ENCODE measurements around the gene CNTFR. TPM values are rescaled to one million over a fixed set of nuclear protein-coding genes. Genes with fewer than 3 reads are reported as not detected.

CNTFR gene
- total RNA-seq, 1 experiment from 2014 or later = not detected

DNA sequence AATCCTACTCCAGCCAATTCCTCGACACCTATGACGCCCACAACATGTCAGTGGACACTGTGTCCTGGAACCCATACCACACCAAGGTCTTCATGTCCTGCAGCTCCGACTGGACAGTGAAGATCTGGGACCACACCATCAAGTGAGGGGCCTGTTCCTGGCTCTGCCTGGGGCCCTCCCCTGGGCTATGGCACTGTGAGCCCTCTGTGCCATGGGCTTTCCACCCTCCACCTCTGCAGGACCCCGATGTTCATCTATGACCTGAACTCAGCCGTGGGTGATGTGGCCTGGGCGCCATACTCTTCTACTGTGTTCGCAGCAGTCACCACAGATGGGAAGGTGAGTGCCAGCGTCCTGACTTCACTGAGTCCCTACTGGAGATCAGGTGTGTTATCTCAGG is 75.1 kb downstream of the CNTFR start:
- CTCF ChIA-PET = no interaction called here

DNA sequence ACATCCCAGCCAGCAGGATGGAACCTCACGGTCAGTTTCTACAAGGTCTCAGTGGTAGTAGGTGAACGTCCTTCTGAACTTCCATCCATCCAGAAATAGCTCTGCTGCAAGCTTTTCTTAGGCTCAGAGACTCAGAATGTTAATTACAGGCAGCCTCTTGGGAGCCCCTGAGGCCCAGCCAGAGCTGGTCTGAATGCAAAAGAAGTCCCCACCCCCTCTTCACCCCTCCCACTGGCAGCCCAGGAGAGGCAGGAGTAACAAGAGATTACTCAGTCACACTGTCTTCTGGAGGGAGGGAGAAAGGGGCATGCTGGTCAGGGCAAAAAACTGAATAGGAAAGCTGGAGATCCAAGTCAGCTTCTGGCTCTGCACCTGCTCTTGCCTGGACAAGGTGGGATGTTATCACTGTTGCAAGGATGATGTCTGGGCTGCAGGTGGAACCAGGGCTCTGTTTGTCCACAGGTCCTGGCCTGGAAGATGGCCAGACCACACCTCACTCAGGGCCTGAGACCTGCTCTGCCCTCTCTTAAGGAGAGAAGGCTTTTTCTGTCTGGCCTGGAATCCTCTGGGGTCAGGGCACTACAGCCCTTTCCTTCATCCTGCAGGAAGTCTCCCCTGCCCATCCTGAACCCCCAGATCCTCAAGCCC is 75.8 kb downstream of the CNTFR start:
- DNase-seq = no peak
- Mint-ChIP-seq H3K4me3 (ENCODE audit: low read depth, unreplicated experiment) (no peak overlapping the region), H3K27ac (ENCODE audit: unreplicated experiment) (no peak overlapping the region), H3K9me3 (ENCODE audit: low read depth, unreplicated experiment) (no peaks in the 10 kb centered on the region), H3K4me1 (ENCODE audit: low read depth, unreplicated experiment) (no peaks in the 10 kb centered on the region), H3K27me3 (ENCODE audit: unreplicated experiment) (peaks cover 75% of the 10 kb centered on the region), H3K36me3 (ENCODE audit: insufficient read depth, unreplicated experiment) (no peaks in the 10 kb centered on the region)
- TF ChIP-seq, protein P1, sequence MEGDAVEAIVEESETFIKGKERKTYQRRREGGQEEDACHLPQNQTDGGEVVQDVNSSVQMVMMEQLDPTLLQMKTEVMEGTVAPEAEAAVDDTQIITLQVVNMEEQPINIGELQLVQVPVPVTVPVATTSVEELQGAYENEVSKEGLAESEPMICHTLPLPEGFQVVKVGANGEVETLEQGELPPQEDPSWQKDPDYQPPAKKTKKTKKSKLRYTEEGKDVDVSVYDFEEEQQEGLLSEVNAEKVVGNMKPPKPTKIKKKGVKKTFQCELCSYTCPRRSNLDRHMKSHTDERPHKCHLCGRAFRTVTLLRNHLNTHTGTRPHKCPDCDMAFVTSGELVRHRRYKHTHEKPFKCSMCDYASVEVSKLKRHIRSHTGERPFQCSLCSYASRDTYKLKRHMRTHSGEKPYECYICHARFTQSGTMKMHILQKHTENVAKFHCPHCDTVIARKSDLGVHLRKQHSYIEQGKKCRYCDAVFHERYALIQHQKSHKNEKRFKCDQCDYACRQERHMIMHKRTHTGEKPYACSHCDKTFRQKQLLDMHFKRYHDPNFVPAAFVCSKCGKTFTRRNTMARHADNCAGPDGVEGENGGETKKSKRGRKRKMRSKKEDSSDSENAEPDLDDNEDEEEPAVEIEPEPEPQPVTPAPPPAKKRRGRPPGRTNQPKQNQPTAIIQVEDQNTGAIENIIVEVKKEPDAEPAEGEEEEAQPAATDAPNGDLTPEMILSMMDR (IDR thresholded peaks at IDR 0.05; ENCODE audit: unreplicated experiment) = no peak
- CTCF ChIA-PET = no interaction called here
- intact Hi-C loops (cut with micrococcal nuclease; ENCODE audit: unreplicated experiment) = no loop called here
- BruUV-seq (replicated peaks) = no TSS peak

More for the DNA sequence above, 75.1 kb downstream of the CNTFR start:
- Mint-ChIP-seq H3K4me1 (ENCODE audit: low read depth, unreplicated experiment) (no peaks in the 10 kb centered on the region), H3K9me3 (ENCODE audit: low read depth, unreplicated experiment) (no peaks in the 10 kb centered on the region), H3K4me3 (ENCODE audit: low read depth, unreplicated experiment) (no peak overlapping the region), H3K27me3 (ENCODE audit: unreplicated experiment) (peaks cover 75% of the 10 kb centered on the region), H3K27ac (ENCODE audit: unreplicated experiment) (no peak overlapping the region), H3K36me3 (ENCODE audit: insufficient read depth, unreplicated experiment) (no peaks in the 10 kb centered on the region)
- TF ChIP-seq, protein P1 (IDR thresholded peaks at IDR 0.05; ENCODE audit: unreplicated experiment) = no peak
- DNase-seq = no peak
- intact Hi-C loops (cut with micrococcal nuclease; ENCODE audit: unreplicated experiment) = no loop called here
- BruUV-seq (replicated peaks) = no TSS peak

DNA sequence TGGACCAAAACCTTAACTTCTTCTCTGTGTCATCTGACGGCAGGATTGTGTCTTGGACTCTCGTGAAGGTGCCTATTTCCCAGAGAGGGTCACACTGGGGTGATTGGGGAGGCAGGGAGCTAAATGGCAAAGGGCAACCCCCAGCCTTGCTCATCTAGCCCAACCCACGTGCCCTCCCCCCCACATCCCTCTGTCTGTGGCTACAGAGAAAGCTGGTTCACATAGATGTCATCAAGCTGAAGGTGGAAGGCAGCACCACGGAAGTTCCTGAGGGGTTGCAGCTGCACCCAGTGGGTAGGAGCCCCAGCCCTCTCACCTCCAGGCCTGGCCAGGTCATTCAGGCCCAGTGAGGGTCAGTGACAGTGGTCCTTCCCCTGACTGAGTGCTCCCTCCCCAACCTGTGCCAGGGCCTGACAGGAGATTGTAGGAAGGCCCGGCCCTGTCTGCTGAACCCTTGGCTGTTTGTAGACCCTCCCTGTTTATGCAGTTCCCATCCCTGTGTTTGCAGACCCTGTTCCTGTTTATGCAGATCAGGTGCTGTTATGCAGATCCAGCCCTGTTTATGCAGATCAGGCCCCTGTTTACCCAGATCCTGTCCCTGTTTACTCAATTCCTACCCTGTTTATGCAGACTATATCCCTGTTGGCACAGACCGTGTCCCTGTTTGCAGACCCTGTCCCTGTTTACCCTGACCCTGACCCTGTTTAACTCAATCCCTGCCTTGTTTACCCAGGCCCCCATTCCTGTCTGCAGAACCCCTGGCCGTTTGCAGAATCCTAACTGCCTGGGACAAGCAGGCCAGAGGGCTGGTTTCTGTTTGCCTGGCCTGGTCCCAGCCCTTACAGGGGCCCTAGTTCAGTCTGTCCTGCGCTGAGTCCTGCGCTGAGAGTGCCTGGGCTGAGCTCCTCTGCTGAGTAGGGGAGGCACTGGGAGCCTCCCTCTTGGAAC is 77.1 kb downstream of the CNTFR start:
- peaks cover 82% of the 10 kb centered on the region for H3K27me3 Mint-ChIP-seq (ENCODE audit: unreplicated experiment)
- intact Hi-C loops (cut with micrococcal nuclease; ENCODE audit: unreplicated experiment) = no loop called here
- no peak overlapping the region for H3K4me3 Mint-ChIP-seq (ENCODE audit: low read depth, unreplicated experiment)
- H3K4me1 Mint-ChIP-seq (ENCODE audit: low read depth, unreplicated experiment) = no peaks in the 10 kb centered on the region
- BruUV-seq (replicated peaks) = no TSS peak
- no peaks in the 10 kb centered on the region for H3K36me3 Mint-ChIP-seq (ENCODE audit: insufficient read depth, unreplicated experiment)
- CTCF ChIA-PET = interaction anchor here (0.6 kb wide), 1 partner anchor 471 kb away, joined by 3 read pairs; no protein-coding TSS in a partner anchor
- no peak overlapping the region for H3K27ac Mint-ChIP-seq (ENCODE audit: unreplicated experiment)
- DNase-seq = no peak
- no peaks in the 10 kb centered on the region for H3K9me3 Mint-ChIP-seq (ENCODE audit: low read depth, unreplicated experiment)
- TF ChIP-seq, protein P1 (IDR thresholded peaks at IDR 0.05; ENCODE audit: unreplicated experiment) = no peak

DNA sequence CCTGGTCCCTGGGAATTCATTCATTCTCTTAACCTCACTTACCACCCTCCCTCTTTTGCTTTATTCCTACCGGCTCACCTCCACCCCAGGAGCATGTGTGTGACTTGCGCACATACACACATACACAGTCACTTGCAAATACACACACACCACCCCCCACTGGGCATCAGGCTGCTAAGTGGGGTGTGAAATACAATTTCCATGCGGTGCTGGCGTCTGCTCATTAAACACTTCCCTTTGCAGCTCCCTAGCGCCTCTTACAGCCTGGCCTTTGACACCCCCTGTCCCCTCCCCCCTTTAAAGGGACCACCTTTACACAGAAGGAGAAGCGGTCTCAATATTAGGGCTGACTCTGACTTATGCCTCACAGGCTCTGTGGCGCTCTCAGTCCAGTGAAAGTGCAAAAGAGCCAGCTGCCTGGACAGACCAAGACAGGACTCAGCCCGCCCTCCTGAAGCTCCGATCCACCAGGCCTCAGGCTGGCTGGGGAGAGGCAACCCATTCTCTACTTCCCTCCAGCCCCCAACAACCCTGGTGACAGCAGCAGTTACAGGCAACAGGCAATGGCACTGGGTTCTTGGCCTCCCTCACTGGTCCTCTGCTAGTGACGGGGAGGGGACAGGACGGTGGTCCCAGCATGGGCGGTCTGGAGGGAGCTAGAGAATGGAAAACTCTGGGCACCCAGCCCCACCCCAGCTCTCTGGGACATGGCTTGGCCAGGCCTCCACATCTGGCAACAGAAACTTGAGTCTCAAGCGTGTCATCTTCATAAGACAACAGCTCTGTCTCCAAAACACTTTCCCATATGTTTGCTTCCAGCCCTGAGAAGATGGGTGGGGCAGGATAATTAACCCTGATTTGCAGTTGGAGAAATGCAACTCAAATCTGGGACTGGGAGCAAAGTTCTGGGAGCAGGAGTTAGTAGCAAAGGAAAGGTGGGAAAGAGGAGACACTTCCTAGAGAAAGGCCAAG is 78.7 kb downstream of the CNTFR start:
- H3K27me3 Mint-ChIP-seq (ENCODE audit: unreplicated experiment) = peaks cover 79% of the 10 kb centered on the region
- intact Hi-C loops (cut with micrococcal nuclease; ENCODE audit: unreplicated experiment) = no loop called here
- H3K36me3 Mint-ChIP-seq (ENCODE audit: insufficient read depth, unreplicated experiment) = no peaks in the 10 kb centered on the region
- no TSS peak for BruUV-seq (replicated peaks)
- DNase-seq = no peak
- H3K4me3 Mint-ChIP-seq (ENCODE audit: low read depth, unreplicated experiment) = no peak overlapping the region
- TF ChIP-seq, protein P1 (IDR thresholded peaks at IDR 0.05; ENCODE audit: unreplicated experiment) = no peak
- no peak overlapping the region for H3K27ac Mint-ChIP-seq (ENCODE audit: unreplicated experiment)
- H3K4me1 Mint-ChIP-seq (ENCODE audit: low read depth, unreplicated experiment) = no peaks in the 10 kb centered on the region
- no peaks in the 10 kb centered on the region for H3K9me3 Mint-ChIP-seq (ENCODE audit: low read depth, unreplicated experiment)
- CTCF ChIA-PET = no interaction called here

Measured in Calu3 (cell line).